SJCRH30 (cell line): ENCODE measurements around the gene CNTNAP1. TPM values are rescaled to one million over a fixed set of nuclear protein-coding genes. Genes with fewer than 3 reads are reported as not detected.
A peak's percentile ranks its signal among the peaks of the same experiment; 100 is the strongest.

ENCODE experiments used
- DNase-seq, 2 experiments: peaks; one replicate each; pipeline ENCODE4 v3.0.0-alpha.2; 2015 to 2020
- H3K27ac ChIP-seq: fragments of 250-450 bp; sonication (Bioruptor Pico); 2 replicates; pipeline ENCODE4 v1.5.1; 2020; ENCODE audit warnings: mild to moderate bottlenecking, moderate library complexity
- H3K27me3 ChIP-seq: fragments of 250-450 bp; sonication (Bioruptor Pico); 2 replicates; pipeline ENCODE4 v1.5.1; 2020; ENCODE audit warnings: mild to moderate bottlenecking, moderate library complexity
- H3K36me3 ChIP-seq: fragments of 250-450 bp; sonication (Bioruptor Pico); 2 replicates; pipeline ENCODE4 v1.5.1; 2020; ENCODE audit warnings: mild to moderate bottlenecking, moderate library complexity
- H3K4me1 ChIP-seq: fragments of 250-450 bp; sonication (Bioruptor Pico); 2 replicates; pipeline ENCODE4 v1.5.1; 2020; ENCODE audit warnings: mild to moderate bottlenecking, moderate library complexity
- H3K4me3 ChIP-seq: fragments of 250-450 bp; sonication (Bioruptor Pico); 2 replicates; pipeline ENCODE4 v1.5.1; 2020; ENCODE audit warnings: mild to moderate bottlenecking, moderate library complexity
- H3K9me3 ChIP-seq: fragments of 250-450 bp; sonication (Bioruptor Pico); replicated peaks from 2 replicates; pipeline ENCODE4 v1.5.1; 2020; ENCODE audit warnings: mild to moderate bottlenecking, moderate library complexity
- total RNA-seq: library from RNA; depleted of rRNA; stranded (reverse); fragments of >200 nt; shearing (Covaris generic); gene quantifications from 2 replicates; pipeline ENCODE4 v1.2.3, GENCODE V29; 2014

CNTNAP1 gene
- total RNA-seq, 1 experiment from 2014 or later = 5.0 TPM

GRCh38 chr17:42676424-42677011 lies 5.8 kb upstream of the CNTNAP1 start, which contains the start of gene PLEKHH3:
Gene PLEKHH3 (minus strand): TSS chr17:42676994. CDS start chr17:42676563, 431 bp downstream.
- Histone ChIP-seq H3K27ac (peak within 1 kb of the TSS; percentile 89), H3K4me1 (peaks cover 10% of the 10 kb centered on the region; the same call in 1 of the 2 replicates), H3K36me3 (no peaks in the 10 kb centered on the region; the same call in 1 of the 2 replicates), H3K9me3 (no peaks in the 10 kb centered on the region), H3K27me3 (no peaks in the 10 kb centered on the region), H3K4me3 (peak within 1 kb of the TSS; percentile 88)
- DNase-seq = peak in 1 of 2 experiments; percentile 61

GRCh38 chr17:42677012-42677857 lies 5.1 kb upstream of the CNTNAP1 start:
- H3K36me3 ChIP-seq = no peaks in the 10 kb centered on the region; the same call in 1 of the 2 replicates
- peak overlapping the region; percentile 89 for H3K27ac ChIP-seq
- H3K4me1 ChIP-seq = peaks cover 10% of the 10 kb centered on the region; the same call in 1 of the 2 replicates
- peak; percentile 100 for DNase-seq
- no peaks in the 10 kb centered on the region for H3K9me3 ChIP-seq
- H3K4me3 ChIP-seq = peak overlapping the region; percentile 88
- H3K27me3 ChIP-seq = no peaks in the 10 kb centered on the region

GRCh38 chr17:42677921-42678781 lies 4.2 kb upstream of the CNTNAP1 start:
- H3K4me3 ChIP-seq = peak overlapping the region; percentile 64
- H3K27me3 ChIP-seq = no peaks in the 10 kb centered on the region
- H3K27ac ChIP-seq = peak overlapping the region; percentile 89
- no peaks in the 10 kb centered on the region; the same call in 1 of the 2 replicates for H3K36me3 ChIP-seq
- no peaks in the 10 kb centered on the region for H3K9me3 ChIP-seq
- peak; percentile 96 for DNase-seq
- H3K4me1 ChIP-seq = peaks cover 10% of the 10 kb centered on the region; the same call in 1 of the 2 replicates

GRCh38 chr17:42678951-42679491 lies 3.3 kb upstream of the CNTNAP1 start:
- H3K27ac ChIP-seq = peak overlapping the region; percentile 89
- H3K27me3 ChIP-seq = no peaks in the 10 kb centered on the region
- H3K9me3 ChIP-seq = no peaks in the 10 kb centered on the region
- DNase-seq = peak; percentile 56 to 69
- peaks cover 10% of the 10 kb centered on the region; the same call in 1 of the 2 replicates for H3K4me1 ChIP-seq
- peak overlapping the region; percentile 64 for H3K4me3 ChIP-seq
- no peaks in the 10 kb centered on the region for H3K36me3 ChIP-seq

GRCh38 chr17:42679492-42680330 lies 2.6 kb upstream of the CNTNAP1 start:
- no peaks in the 10 kb centered on the region for H3K9me3 ChIP-seq
- H3K36me3 ChIP-seq = no peaks in the 10 kb centered on the region
- peak overlapping the region; percentile 89 for H3K27ac ChIP-seq
- H3K27me3 ChIP-seq = no peaks in the 10 kb centered on the region
- peak; percentile 87 to 89 for DNase-seq
- H3K4me1 ChIP-seq = peaks cover 10% of the 10 kb centered on the region; the same call in 1 of the 2 replicates
- H3K4me3 ChIP-seq = peak overlapping the region; percentile 64

GRCh38 chr17:42680331-42680808 lies 2.0 kb upstream of the CNTNAP1 start:
- H3K4me1 ChIP-seq = peaks cover 7% of the 10 kb centered on the region; the same call in 1 of the 2 replicates
- no peaks in the 10 kb centered on the region for H3K9me3 ChIP-seq
- H3K36me3 ChIP-seq = no peaks in the 10 kb centered on the region
- peak; percentile 35 to 53 for DNase-seq
- no peak overlapping the region for H3K27ac ChIP-seq
- peak overlapping the region; percentile 64 for H3K4me3 ChIP-seq
- no peaks in the 10 kb centered on the region for H3K27me3 ChIP-seq

GRCh38 chr17:42682722-42683403 lies 532 bp downstream of the CNTNAP1 start:
- H3K27ac ChIP-seq = no peak overlapping the region

GRCh38 chr17:42683407-42684034 lies 1.2 kb downstream of the CNTNAP1 start:
- Histone ChIP-seq H3K36me3 (no peaks in the 10 kb centered on the region), H3K9me3 (no peaks in the 10 kb centered on the region), H3K27me3 (no peaks in the 10 kb centered on the region), H3K27ac (no peak overlapping the region), H3K4me1 (no peaks in the 10 kb centered on the region), H3K4me3 (no peak overlapping the region)
- no peak for DNase-seq

More at GRCh38 chr17:42682722-42683403, 532 bp downstream of the CNTNAP1 start:
- H3K4me3 ChIP-seq = peak overlapping the region; percentile 58
- peak; percentile 79 to 83 for DNase-seq
- no peaks in the 10 kb centered on the region for H3K9me3 ChIP-seq
- no peaks in the 10 kb centered on the region for H3K27me3 ChIP-seq
- no peaks in the 10 kb centered on the region for H3K36me3 ChIP-seq
- no peaks in the 10 kb centered on the region for H3K4me1 ChIP-seq

GRCh38 chr17:42684929-42685556 lies 2.7 kb downstream of the CNTNAP1 start:
- DNase-seq = no peak
- H3K27ac ChIP-seq = no peak overlapping the region
- no peak overlapping the region for H3K4me3 ChIP-seq
- H3K36me3 ChIP-seq = no peaks in the 10 kb centered on the region
- no peaks in the 10 kb centered on the region for H3K27me3 ChIP-seq
- H3K4me1 ChIP-seq = no peaks in the 10 kb centered on the region
- no peaks in the 10 kb centered on the region for H3K9me3 ChIP-seq

GRCh38 chr17:42685831-42686230 lies 3.5 kb downstream of the CNTNAP1 start:
- Histone ChIP-seq H3K9me3 (no peaks in the 10 kb centered on the region), H3K4me1 (no peaks in the 10 kb centered on the region), H3K27me3 (no peaks in the 10 kb centered on the region), H3K27ac (no peak overlapping the region), H3K36me3 (no peaks in the 10 kb centered on the region), H3K4me3 (no peak overlapping the region)
- no peak for DNase-seq

- Histone ChIP-seq H3K36me3 (no peaks in the 10 kb centered on the region), H3K4me3 (no peak overlapping the region), H3K9me3 (no peaks in the 10 kb centered on the region)
Observed at GRCh38 chr17:42686520-42687128, 4.3 kb downstream of the CNTNAP1 start.

More at GRCh38 chr17:42686520-42687128, 4.3 kb downstream of the CNTNAP1 start:
- no peaks in the 10 kb centered on the region for H3K27me3 ChIP-seq
- DNase-seq = no peak
- H3K4me1 ChIP-seq = no peaks in the 10 kb centered on the region
- H3K27ac ChIP-seq = no peak overlapping the region
